ENCODE measurements around the gene RANBP3. TPM values are rescaled to one million over a fixed set of nuclear protein-coding genes. Genes with fewer than 3 reads are reported as not detected.

RANBP3 gene
- total RNA-seq, 6 donors from 2014 or later, result 64.4 to 116 (median 68.5) TPM

GRCh38 chr19:5916181-5916708, 61.7 kb downstream of the RANBP3 start:
- Histone ChIP-seq H3K36me3 (peaks cover 0 to 69% (median 59%) of the 10 kb centered on the region in 4 donors), H3K4me3 (no peak overlapping the region), H3K9me3 (no peaks in the 10 kb centered on the region), H3K4me1 (peaks cover 6 to 22% (median 20%) of the 10 kb centered on the region in 4 donors), H3K27ac (no peak overlapping the region), H3K27me3 (no peaks in the 10 kb centered on the region)
- WGBS, 2 donors, result 68 to 81% methylated on average over 5 to 9 of the region's 14 CpGs
- DNase-seq (peak in 1 of 2 donors; percentile 62), ATAC-seq (ENCODE audit: low FRiP score in 2 of 2) (peak in 1 of 2 donors; percentile 28)
- TF ChIP-seq POLR2A (IDR thresholded peaks at IDR 0.05) (no peak), POLR2AphosphoS5 (IDR thresholded peaks at IDR 0.05) (no peak), EP300 (IDR thresholded peaks at IDR 0.05) (no peak), CTCF (IDR thresholded peaks at IDR 0.05) (no peak)

GRCh38 chr19:5915782-5916165, 62.2 kb downstream of the RANBP3 start:
- no peak for ATAC-seq (ENCODE audit: low FRiP score in 2 of 2)
- Histone ChIP-seq H3K27ac (no peak overlapping the region), H3K36me3 (peaks cover 0 to 69% (median 54%) of the 10 kb centered on the region in 4 donors), H3K4me1 (peaks cover 6 to 22% (median 20%) of the 10 kb centered on the region in 4 donors), H3K9me3 (no peaks in the 10 kb centered on the region), H3K4me3 (peak overlapping the region in 1 of 4 donors; percentile 11), H3K27me3 (no peaks in the 10 kb centered on the region)
- 85 to 88% methylated on average over 11 of the region's 11 CpGs for WGBS, 2 donors
- TF ChIP-seq POLR2AphosphoS5 (IDR thresholded peaks at IDR 0.05) (no peak), EP300 (IDR thresholded peaks at IDR 0.05) (no peak), POLR2A (IDR thresholded peaks at IDR 0.05) (no peak), CTCF (IDR thresholded peaks at IDR 0.05) (no peak)
- DNase-seq, result no peak

- no peaks in the 10 kb centered on the region for H3K9me3 ChIP-seq
- DNase-seq (peak; percentile 55 to 77), ATAC-seq (ENCODE audit: low FRiP score in 2 of 2) (peak; percentile 3 to 69)
- peaks cover 6 to 22% (median 20%) of the 10 kb centered on the region in 4 donors for H3K4me1 ChIP-seq
- no peak for TF ChIP-seq EP300 (IDR thresholded peaks at IDR 0.05)
- TF ChIP-seq CTCF (IDR thresholded peaks at IDR 0.05), result no peak
- TF ChIP-seq POLR2A (IDR thresholded peaks at IDR 0.05), result no peak
- TF ChIP-seq POLR2AphosphoS5 (IDR thresholded peaks at IDR 0.05), result no peak
- no peaks in the 10 kb centered on the region for H3K27me3 ChIP-seq
- peak overlapping the region in 3 of 4 donors; percentile 23 to 63 (median 62) for H3K27ac ChIP-seq
- H3K36me3 ChIP-seq, result peaks cover 0 to 69% (median 49%) of the 10 kb centered on the region in 4 donors
- H3K4me3 ChIP-seq, result peak overlapping the region in 3 of 4 donors; percentile 11 to 17 (median 11)
- WGBS, 2 donors, result 70 to 82% methylated on average over 13 to 32 of the region's 42 CpGs
These were observed 62.8 kb downstream of the RANBP3 start for GRCh38 chr19:5914946-5915781.

- peak overlapping the region; percentile 23 to 63 (median 53) for H3K27ac ChIP-seq
- H3K4me3 ChIP-seq, result peak overlapping the region in 2 of 4 donors; percentile 11 to 17
- WGBS, 2 donors, result 80 to 90% methylated on average over 2 to 16 of the region's 22 CpGs
- H3K36me3 ChIP-seq, result peaks cover 0 to 69% (median 50%) of the 10 kb centered on the region in 4 donors
- peak in 1 of 2 donors; percentile 69 for DNase-seq
- TF ChIP-seq EP300 (IDR thresholded peaks at IDR 0.05), result no peak
- H3K27me3 ChIP-seq, result no peaks in the 10 kb centered on the region
- H3K4me1 ChIP-seq, result peaks cover 6 to 22% (median 20%) of the 10 kb centered on the region in 4 donors
- peak in 1 of 2 donors; percentile 36 for ATAC-seq (ENCODE audit: low FRiP score in 2 of 2)
- no peaks in the 10 kb centered on the region for H3K9me3 ChIP-seq
These were observed 63.6 kb downstream of the RANBP3 start for GRCh38 chr19:5914358-5914774.

GRCh38 chr19:5913739-5914357, 64.1 kb downstream of the RANBP3 start, which contains the start of gene CAPS:
Gene CAPS (plus strand): TSS chr19:5914254. CDS start chr19:5914407, 153 bp downstream.
- peak; percentile 56 to 89 for DNase-seq
- 70% methylated on average over 10 of the region's 10 CpGs; no CpG with 5 or more reads in 1 of the 2 donors for WGBS, 2 donors
- Histone ChIP-seq H3K4me3 (peak within 1 kb of the TSS in 3 of 4 donors; percentile 11 to 17 (median 11)), H3K9me3 (no peaks in the 10 kb centered on the region), H3K27ac (peak within 1 kb of the TSS; percentile 23 to 63 (median 53)), H3K4me1 (peaks cover 6 to 22% (median 20%) of the 10 kb centered on the region in 4 donors), H3K27me3 (no peaks in the 10 kb centered on the region), H3K36me3 (peaks cover 4 to 69% (median 47%) of the 10 kb centered on the region in 4 donors)
- peak; percentile 65 to 84 for ATAC-seq (ENCODE audit: low FRiP score in 2 of 2)
- TF ChIP-seq POLR2A (IDR thresholded peaks at IDR 0.05) (peak in 1 of 4 donors; percentile 42), CTCF (IDR thresholded peaks at IDR 0.05) (no peak), POLR2AphosphoS5 (IDR thresholded peaks at IDR 0.05) (peak; percentile 17 to 29), EP300 (IDR thresholded peaks at IDR 0.05) (no peak)

Measured in upper lobe of left lung (tissue), 6 donors.